Astrocyte of the cerebellum (primary cell): ENCODE data around the gene MYO18A.

Source experiments
- DNase-seq: peaks from one replicate; pipeline ENCODE4 v3.0.0-alpha.2; 2011; ENCODE audit warnings: low read depth
- H3K4me3 ChIP-seq: 2 replicates; pipeline ENCODE4 v1.5.1; 2011; ENCODE audit warnings: mild to moderate bottlenecking, low read depth, low read length, moderate library complexity
- CTCF ChIP-seq: IDR thresholded peaks from 2 replicates; pipeline ENCODE4 v1.5.1; 2012; ENCODE audit warnings: low read length, low read depth, moderate library complexity, mild to moderate bottlenecking; ENCODE audit errors: missing control alignments
- in situ Hi-C: cut with HindIII; loops from 2 replicates; pipeline ENCODE4 v1.10.0; 2017; ENCODE audit warnings: low sequenced_read_pairs

MYO18A gene

GRCh38 chr17:29086628-29087332 is 93.4 kb downstream of the MYO18A start:
- DNase-seq, result no peak
- no peak overlapping the region for H3K4me3 ChIP-seq
- in situ Hi-C loops, result no loop called here
- TF ChIP-seq CTCF, result no peak

GRCh38 chr17:29085223-29085622 is 95.0 kb downstream of the MYO18A start:
- TF ChIP-seq CTCF, result no peak
- H3K4me3 ChIP-seq, result no peak overlapping the region
- no peak for DNase-seq
- in situ Hi-C loops, result no loop called here

- no peak overlapping the region for H3K4me3 ChIP-seq
- no peak for TF ChIP-seq CTCF
- DNase-seq, result no peak
- in situ Hi-C loops, result loop anchor here (5.0 kb wide), 1 partner anchor 42 kb away; the partner anchor contains the start of gene PIPOX
These were observed 95.6 kb downstream of the MYO18A start for GRCh38 chr17:29084541-29085146.

GRCh38 chr17:29080965-29081364 is 99.2 kb downstream of the MYO18A start:
- in situ Hi-C loops, result loop anchor here (5.0 kb wide), 1 partner anchor 39 kb away; the partner anchor contains the start of gene PIPOX
- H3K4me3 ChIP-seq, result no peak overlapping the region
- TF ChIP-seq CTCF, result no peak

GRCh38 chr17:29080323-29080722 is 99.9 kb downstream of the MYO18A start:
- in situ Hi-C loops, result loop anchor here (5.0 kb wide), 1 partner anchor 38 kb away; the partner anchor contains the start of gene PIPOX
- no peak for TF ChIP-seq CTCF
- DNase-seq, result no peak
- no peak overlapping the region for H3K4me3 ChIP-seq

More at GRCh38 chr17:29080965-29081364, 99.2 kb downstream of the MYO18A start:
- DNase-seq, result no peak

GRCh38 chr17:29079887-29080286 is 100.3 kb downstream of the MYO18A start:
- in situ Hi-C loops, result loop anchor here (5.0 kb wide), 3 partner anchors 38 to 123 kb away; partner anchors contain the start of gene PIPOX

More at GRCh38 chr17:29079887-29080286, 100.3 kb downstream of the MYO18A start:
- no peak for TF ChIP-seq CTCF
- H3K4me3 ChIP-seq, result no peak overlapping the region
- no peak for DNase-seq
